ENCODE measurements around the gene ZFYVE28. TPM values are rescaled to one million over a fixed set of nuclear protein-coding genes. Genes with fewer than 3 reads are reported as not detected.

Gene ZFYVE28
- total and polyA plus RNA-seq, 2 of the 8 experiments (the other 6 are each of a cell fraction or from before 2014, with no cell fraction given), result 1.7 to 4.9 TPM

GRCh38 chr4:2423695-2424094 is 5.2 kb upstream of the ZFYVE28 start:
- no peak for TF ChIP-seq CHD1 (IDR thresholded peaks at IDR 0.05; ENCODE audit: low read depth, low read length)
- TF ChIP-seq FOSL1 (IDR thresholded peaks at IDR 0.05; ENCODE audit: insufficient read depth, low read depth, low read length), result no peak
- TF ChIP-seq EZH2 (IDR thresholded peaks at IDR 0.05; ENCODE audit: low read depth, low read length, severe bottlenecking), result no peak
- TF ChIP-seq EP300 (IDR thresholded peaks at IDR 0.05; ENCODE audit: borderline replicate concordance in 1 of 2, low read depth in 2 of 2, low read length in 2 of 2), result no peak
- TF ChIP-seq POLR2AphosphoS5 (IDR thresholded peaks at IDR 0.05; ENCODE audit: low read depth, low read length), result no peak
- no peak for TF ChIP-seq YY1 (IDR thresholded peaks at IDR 0.05; ENCODE audit: low read depth, low read length)
- TF ChIP-seq RFX5 (IDR thresholded peaks at IDR 0.05; ENCODE audit: borderline replicate concordance, low read depth, low read length), result no peak
- no peak for TF ChIP-seq E2F6 (IDR thresholded peaks at IDR 0.05)
- TF ChIP-seq NRF1 (IDR thresholded peaks at IDR 0.05; ENCODE audit: low read depth, low read length), result no peak
- Histone ChIP-seq H3K9me3 (ENCODE audit: insufficient read depth in 2 of 2, low read depth in 1 of 2, low read length in 1 of 2) (no peaks in the 10 kb centered on the region), H2AFZ (ENCODE audit: low read length) (no peak overlapping the region; the same call in 1 of the 2 replicates), H4K20me1 (replicated peaks in 1 of 2; ENCODE audit: control insufficient read depth in 1 of 2, insufficient read depth in 2 of 2, low read length in 2 of 2) (no peaks in the 10 kb centered on the region), H3K14ac (ENCODE audit: insufficient read length) (no peak overlapping the region), H3K27ac (ENCODE audit: low read depth, low read length) (no peak overlapping the region), H2BK12ac (ENCODE audit: low read depth, low read length) (no peak overlapping the region), H4K8ac (ENCODE audit: extremely low read depth, insufficient read depth, low read length) (no peak overlapping the region), H2BK20ac (ENCODE audit: low read length) (no peak overlapping the region), H3K23ac (ENCODE audit: insufficient read length) (no peak overlapping the region), H3K27me3 (replicated peaks in 1 of 4; ENCODE audit: control insufficient read depth in 3 of 4, extremely low read depth in 1 of 4, insufficient read depth in 3 of 4, low read length in 3 of 4) (peaks cover 9 to 23% (median 20%) of the 10 kb centered on the region in 4 experiments), H2BK5ac (ENCODE audit: low read depth, low read length) (no peak overlapping the region), H3K4me2 (ENCODE audit: insufficient read depth in 1 of 2, low read depth in 2 of 2, low read length in 2 of 2) (no peak overlapping the region), H3K36me3 (ENCODE audit: control insufficient read depth in 2 of 4, insufficient read depth in 4 of 4, low read length in 3 of 4) (no peaks in the 10 kb centered on the region), H3K56ac (replicated peaks; ENCODE audit: insufficient read length, low read depth, low read length) (no peak overlapping the region), H4K91ac (replicated peaks; ENCODE audit: insufficient read length, low read length) (no peak overlapping the region), H3K9ac (replicated peaks in 1 of 4; ENCODE audit: extremely low read depth in 1 of 4, low read depth in 3 of 4, low read length in 3 of 4) (no peak overlapping the region), H3K4me3 (ENCODE audit: extremely low read depth in 1 of 4, insufficient read depth in 2 of 4, low read depth in 3 of 4, low read length in 4 of 4) (no peak overlapping the region), H2BK120ac (replicated peaks; ENCODE audit: low read depth, low read length) (no peak overlapping the region), H4K5ac (ENCODE audit: insufficient read length, low read depth, low read length) (no peak overlapping the region), H3K4me1 (replicated peaks in 1 of 4; ENCODE audit: control insufficient read depth in 3 of 4, insufficient read depth in 4 of 4, low read length in 3 of 4) (peaks cover 0 to 17% (median 9%) of the 10 kb centered on the region in 4 experiments; a peak in 6 of 7 replicates), H2BK15ac (ENCODE audit: low read length) (no peak overlapping the region), H3K79me2 (ENCODE audit: control insufficient read depth in 1 of 2, insufficient read depth in 2 of 2, low read length in 2 of 2) (no peaks in the 10 kb centered on the region), H3K23me2 (ENCODE audit: low read depth, low read length) (peaks cover 5% of the 10 kb centered on the region; the same call in 1 of the 2 replicates), H2AK5ac (ENCODE audit: low read depth, low read length) (no peak overlapping the region), H3K18ac (ENCODE audit: extremely low read depth, low read length) (peak overlapping the region; percentile 60), H3K4ac (replicated peaks; ENCODE audit: insufficient read length, low read depth, low read length) (no peak overlapping the region), H3K79me1 (ENCODE audit: low read depth, low read length) (no peaks in the 10 kb centered on the region)
- DNase-seq (ENCODE audit: low read depth in 1 of 2, low spot score in 2 of 2) (no peak), FAIRE-seq (no peak)
- ChIA-PET CTCF (ENCODE audit: partially characterized antibody) (interaction anchor here (0.7 to 2.7 kb wide), 6 partner anchors 10 to 69 kb away, joined by 3 to 16 read pairs (median 3); no protein-coding TSS in a partner anchor), POLR2A (ENCODE audit: partially characterized antibody) (no interaction called here)
- 74% methylated on average over 4 of the region's 10 CpGs; no CpG with 5 or more reads in 1 of the 2 experiments for WGBS, 2 experiments (ENCODE audit: extremely low coverage in 1 of 2, insufficient coverage in 1 of 2, insufficient read length in 1 of 2, insufficient replicate concordance in 2 of 2, low coverage in 1 of 2, low lambda C conversion rate in 2 of 2, missing lambda C conversion rate in 1 of 2)

Data from H1 (cell line).